NCI-H146 treated with DMSO at 0.1 percent for 48 hours (cell line): ENCODE data around the gene CLNK.
"Not testable (repeated sequence)": the region's sequence is repeated elsewhere in the genome, so short reads cannot be mapped to it uniquely, and the experiment has no call there.

ENCODE experiments used
- DNase-seq: peaks from one replicate; lab custom pipeline; 2025; ENCODE audit not compliant: unreplicated experiment; lab: John Stamatoyannopoulos, UW

The CLNK gene

DNA sequence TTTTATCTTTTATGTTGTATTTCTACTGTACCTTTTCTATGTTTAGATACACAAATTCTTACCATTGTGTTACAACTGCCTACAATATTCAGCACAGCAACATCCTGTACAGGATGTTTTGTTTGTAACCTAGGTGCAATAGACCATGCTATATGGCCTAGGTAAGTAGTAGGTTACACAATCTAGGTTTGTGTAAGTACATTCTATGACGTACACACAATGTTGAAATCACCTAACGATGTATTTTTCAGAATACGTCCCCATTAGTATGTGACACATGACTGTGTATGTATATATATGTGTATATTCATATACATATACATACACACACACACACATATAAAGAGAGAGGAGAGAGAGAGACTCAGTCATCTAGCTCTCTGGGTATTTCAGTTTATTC is 103.5 kb downstream of the CLNK start:
- DNase-seq: no peak

DNA sequence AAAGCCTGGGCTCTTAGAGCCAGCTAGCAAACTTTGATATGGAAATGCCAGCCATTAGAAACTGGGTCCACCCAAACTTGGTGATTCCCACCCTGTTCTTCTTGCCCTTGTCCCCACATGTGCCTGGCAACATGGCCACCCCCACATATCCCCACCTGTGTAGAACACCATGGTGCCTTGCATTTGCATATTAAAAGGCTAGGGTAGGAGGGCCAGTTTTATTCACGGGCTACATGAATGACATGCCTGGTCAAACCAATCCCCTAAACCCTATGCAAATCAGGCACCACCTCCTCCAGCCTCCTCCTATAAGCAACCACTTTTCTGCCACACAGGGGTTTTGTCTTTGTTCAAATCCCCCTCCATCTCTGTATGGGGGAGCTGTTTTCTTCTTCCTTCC is 104.9 kb downstream of the CLNK start:
- no peak for DNase-seq

DNA sequence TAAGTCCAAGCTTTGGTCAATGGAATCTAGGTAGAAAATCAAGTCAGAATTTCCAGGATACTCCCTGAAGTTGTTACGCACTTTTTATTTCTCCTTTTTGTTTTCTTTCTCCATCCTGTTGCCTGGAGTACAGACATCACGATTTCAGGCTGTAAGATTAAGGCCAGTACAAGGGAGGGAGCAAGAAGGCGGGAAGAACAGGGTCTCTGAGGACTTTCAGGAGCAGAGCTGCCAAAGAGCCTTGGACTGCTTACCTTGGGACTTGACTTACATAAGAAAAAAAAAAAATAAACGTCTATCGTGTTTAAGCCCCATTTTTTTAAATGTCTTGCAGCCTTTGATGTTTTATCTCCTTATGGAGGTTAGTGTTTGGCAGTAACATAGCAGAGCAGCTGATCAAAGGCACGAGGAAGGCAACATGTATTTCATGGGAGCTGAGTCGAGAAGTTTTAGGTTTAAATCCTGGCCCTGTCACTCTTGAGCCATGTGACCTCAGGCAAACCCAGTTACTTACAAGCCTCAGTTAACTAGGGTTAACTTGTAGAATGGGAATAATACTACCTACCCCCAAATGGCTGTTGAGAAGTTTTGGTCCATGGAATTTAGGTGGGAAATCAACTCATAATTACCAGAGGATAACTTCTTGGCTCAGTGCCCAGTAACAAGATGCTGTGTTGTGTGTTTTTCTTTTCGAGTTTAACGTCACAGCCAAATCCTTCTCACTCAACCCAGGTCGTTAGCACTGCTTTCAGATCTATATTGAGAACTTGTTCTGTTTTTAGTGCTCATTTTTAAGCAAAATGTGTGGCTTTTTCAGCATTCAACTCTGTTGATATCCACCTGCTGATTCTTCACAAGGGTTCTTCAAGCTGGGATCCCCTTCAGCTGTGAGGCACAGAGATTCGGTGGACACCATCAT is 106.8 kb downstream of the CLNK start:
- no peak for DNase-seq

DNA sequence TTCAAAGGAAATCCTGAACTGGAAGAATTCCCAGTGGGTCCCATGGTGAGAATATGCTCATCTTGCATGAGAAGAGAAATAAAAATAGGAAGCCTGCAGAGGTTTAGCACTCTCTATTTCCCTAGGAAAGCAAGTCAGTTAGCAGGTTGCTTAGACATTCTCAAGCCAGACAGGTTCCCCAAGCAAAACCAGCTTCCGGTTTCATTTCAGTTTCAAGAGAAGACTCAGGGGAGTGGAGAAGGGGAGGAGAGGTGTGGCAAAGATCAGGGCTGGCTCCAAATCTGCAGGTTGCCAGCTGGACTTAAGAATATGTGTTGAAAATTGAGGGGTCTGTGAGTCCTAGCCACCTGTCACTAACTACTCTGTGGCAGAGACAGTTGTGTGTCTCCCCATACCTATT is 107.5 kb downstream of the CLNK start:
- no peak for DNase-seq

DNA sequence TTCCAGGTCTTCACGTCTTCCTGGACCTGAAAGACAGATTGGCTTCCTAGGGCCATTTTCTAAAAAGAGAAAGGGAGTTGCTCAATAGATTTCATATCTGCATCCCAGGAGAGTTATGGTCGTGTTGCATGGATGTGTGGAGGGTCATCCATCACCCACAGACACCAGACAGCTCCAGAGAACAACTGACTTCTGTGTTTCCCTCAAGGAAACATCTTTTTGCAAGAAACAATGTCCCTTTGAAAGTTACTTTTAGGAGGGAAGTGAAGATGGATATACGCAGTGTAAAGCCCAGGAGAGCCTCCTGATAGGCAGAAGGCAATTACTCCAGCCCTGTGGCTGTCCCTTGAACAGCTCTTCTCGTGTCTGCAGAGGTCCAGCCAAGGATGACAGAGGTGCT is 108.3 kb downstream of the CLNK start:
- DNase-seq: no peak

DNA sequence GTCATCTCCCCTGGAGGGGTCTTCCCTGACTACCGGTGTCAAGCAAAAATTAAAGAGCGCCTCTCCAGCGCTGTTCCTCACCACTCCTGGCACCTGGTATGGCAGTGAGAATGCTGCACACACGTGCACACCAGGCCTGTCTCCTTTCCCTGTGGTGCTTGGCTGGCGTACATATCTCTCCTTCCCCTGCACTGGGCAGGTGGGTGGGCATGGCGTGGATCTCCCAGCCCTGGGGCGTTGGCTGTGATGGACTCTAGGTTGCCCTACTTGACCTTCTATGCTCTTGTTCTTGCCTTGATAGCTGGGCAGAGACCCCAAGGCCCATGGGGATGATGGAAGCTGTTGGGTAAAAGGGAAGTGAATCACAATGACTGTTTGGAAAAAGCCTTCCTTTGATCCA is 109.2 kb downstream of the CLNK start:
- DNase-seq: no peak

DNA sequence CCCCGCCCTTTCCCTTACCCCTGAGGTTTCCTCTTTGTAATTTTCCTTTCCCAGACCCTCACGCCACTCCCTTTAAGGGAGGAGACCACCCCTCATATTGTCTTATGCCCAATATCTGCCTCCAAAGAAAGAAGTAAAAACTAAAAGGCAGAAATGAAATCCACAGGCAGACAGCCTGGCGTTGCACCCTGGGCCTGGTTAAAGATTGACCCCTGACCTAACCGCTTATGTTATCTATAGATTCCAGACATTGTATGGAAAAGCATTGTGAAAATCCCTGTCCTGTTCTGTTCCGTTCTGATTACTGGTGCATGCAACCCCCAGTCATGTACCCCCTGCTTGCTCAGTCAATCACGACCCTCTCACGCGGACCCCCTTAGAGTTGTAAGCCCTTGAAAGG is 110.0 kb downstream of the CLNK start:
- DNase-seq: not testable (repeated sequence)

DNA sequence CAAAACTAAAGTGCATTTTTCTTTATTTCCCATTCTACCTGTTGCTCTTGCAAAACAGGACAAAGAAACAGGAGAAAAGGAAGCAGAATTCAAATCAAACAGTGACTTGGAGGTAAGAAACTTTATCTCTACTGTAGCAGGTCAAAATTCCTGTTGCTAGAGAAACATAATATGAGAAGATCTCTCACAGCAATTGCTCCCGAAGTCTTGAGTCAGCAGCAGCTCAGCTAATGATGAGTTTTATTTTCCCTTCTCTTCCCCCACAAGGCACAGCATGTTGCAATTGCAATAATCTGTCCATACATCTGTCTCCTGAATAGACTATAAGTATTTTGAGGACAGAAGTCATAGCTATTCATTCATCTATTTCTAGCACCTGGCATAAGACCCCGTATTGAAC is 112.7 kb downstream of the CLNK start:
- DNase-seq: no peak

DNA sequence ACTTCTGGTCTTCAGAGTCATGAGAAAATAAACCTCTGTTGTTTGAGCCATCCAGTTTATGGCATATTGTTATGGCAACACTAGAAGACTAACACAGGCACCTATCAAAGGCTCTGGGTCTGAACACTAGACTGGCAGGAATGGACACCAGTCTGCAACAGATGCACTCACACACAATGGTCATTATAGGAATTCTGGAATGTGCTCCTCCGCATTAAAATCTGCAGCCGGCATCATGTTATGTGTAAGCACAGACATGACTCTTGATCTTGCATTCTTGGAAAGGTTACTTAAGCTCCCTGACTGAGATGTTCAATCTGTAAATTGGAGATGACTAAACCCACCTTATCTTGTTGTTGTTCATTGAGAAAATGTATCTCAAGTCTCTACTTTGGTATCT is 115.1 kb downstream of the CLNK start:
- DNase-seq: no peak

DNA sequence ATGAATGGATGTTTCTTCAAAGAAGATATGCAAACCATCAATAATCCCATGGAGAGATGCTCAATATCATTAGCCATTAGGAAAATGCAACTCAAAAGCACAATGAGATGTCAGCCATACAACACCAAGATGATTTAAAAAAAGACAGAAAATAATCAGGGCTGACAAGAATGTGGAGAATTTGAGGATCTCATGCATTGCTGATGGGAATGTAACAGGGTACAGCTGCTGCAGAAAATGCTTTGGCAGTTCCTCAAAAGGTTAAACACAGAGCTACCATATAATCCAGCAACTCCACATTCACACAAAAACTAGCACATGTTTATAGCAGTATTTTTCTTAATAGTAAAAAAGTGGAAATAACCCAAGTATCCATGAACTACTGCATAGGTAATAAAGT is 116.8 kb downstream of the CLNK start:
- DNase-seq: no peak

DNA sequence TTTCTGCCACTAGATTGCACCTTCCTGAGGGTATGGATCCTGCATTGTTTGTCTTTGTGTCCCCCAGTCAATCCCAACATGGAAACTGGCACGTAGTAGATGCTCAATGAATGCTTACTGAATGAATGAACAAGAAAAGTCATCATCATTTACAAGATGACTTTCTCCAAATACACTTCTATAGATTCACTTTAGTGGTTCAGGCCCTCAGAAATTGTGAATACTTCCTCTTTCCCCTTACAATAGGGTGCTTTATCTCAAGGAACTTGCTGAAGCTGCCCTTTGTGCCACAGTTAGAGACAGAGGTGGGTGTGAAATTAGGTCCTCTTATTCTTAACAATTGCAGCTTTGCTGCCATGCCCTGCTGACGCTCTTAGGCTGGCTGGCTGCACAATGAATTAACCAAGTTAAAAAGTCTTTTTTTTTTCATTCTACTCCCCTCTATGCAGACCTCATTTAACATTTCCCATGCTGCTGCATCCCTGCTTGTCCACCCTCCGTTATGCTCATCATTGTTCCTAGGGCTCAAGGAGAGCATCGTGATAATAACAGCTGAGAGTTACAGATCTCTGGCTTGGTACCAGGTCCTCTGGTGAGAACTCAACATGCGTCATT is 119.3 kb downstream of the CLNK start:
- DNase-seq: no peak

DNA sequence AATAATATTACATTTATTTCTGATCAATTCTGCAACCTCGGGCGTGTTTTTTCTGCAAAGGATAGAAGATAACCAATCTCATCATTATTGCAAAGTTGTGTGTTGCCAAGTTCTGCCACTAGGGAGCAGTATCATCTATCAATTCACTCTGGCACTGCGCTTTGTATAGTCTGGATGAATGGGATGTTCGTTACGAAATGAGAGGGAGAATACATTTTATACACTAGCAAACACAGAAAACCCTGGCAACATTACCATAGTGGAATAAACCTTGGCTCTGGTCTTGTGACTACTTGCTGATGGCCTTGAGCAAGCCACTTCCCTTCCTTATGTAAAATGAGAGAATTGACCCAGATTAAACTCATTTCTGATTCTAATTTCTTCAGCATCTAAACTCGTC is 129.9 kb downstream of the CLNK start:
- DNase-seq: peak; percentile 61

DNA sequence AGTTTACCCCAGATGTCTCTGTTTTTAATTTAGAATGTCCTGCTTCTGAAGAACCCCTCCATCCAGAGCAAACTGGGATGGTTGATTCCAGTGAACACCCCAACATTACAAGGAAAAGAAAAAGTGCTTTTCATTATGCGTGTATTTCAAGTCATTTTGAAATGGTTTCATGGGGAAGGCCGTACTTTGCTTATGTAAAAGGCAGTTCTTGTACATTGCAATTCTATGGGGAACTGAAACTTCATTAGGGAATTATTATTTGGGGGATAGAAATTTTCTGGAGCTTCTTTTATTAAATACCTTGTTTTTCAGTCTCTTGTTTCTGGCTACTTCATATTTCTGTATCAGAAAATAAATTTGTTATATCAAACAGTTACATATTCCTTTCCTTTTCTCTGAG is 130.4 kb downstream of the CLNK start:
- DNase-seq: no peak

DNA sequence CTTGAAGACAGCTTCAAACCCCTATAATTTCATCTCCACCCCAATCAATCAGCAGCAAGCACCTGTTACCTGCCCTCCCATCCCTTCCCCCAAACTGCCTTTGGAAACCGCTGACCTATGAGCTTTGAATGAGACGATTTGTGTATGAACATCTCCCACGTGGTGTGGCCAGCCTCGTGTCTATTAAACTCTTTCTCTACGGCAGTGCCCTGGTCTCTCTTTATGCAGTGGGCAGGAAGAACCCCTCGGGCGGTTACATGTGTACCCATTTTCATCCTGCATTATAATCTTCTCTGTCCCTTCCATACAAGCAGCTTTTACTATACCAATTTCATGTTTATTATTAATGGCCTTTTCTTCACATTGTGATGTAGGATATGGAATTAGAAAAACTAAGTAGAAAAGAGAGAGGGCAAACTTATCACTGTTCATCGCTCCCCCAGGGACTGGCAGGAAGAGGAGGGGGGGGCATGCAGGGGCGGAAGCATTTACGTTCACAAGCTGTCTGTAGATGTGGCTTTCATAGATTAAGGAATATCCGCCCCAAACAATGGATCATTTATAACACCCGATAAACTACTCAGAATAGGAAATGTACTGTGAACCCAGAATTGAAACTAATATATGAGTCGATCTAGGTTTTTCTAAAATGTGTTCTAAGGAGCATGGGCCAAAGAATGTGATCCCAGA is 131.8 kb downstream of the CLNK start:
- no peak for DNase-seq

DNA sequence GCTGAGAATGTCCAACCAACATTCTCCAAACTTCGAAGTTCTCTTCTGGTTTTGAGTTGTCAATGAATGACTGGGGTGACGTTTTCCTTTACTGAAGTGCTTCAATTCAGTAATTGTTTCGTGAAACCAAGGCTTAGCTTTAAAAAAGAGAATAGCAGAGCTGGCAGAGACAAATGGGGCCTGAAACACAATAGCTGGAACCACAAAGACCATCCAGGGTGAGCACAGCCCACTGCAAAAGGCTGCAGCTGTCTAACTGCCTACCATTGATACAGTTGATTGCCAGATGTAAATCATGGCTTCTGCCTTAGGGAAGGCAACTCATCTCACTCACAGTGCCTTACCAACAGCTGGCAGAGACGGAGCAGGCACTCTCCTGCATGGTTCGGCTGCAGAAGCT is 148.7 kb downstream of the CLNK start:
- peak; percentile 51 for DNase-seq

DNA sequence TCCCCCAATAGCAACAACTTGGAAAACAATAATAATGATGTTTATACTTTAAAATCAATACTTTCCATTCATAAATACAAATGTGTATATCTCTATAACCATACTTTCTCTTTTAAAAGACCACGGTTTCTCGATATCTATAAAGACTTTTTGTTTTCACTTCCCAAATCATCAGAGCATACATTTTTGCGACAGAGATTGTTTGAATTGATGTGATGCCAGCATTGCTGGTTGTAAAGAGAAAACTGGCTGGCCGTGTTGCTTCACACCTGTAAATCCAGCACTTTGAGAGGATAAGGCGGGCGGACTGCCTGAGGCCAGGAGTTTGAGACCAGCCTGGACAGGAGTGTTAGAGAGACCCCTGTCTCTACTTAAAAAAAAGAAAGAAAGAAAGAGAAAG is 149.7 kb downstream of the CLNK start:
- DNase-seq: peak; percentile 13

DNA sequence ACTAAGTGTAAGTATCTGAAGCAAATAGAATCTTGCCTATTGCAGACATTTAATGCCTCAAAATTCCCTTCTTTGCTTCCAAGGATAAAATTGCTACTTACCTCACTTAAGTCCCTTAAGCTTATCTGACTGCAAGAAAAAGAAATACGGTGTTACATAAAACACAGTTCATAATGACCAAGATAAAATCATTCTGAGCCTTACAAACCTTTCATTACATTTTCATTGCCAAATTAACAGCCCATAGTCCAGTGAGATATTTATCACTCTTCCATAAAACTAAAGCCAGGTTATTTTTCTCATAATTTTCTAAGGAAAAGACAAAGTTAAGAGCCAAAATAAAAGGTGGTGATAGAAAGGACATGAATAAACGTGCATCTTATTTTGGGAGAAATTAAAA is 152.4 kb downstream of the CLNK start:
- no peak for DNase-seq

DNA sequence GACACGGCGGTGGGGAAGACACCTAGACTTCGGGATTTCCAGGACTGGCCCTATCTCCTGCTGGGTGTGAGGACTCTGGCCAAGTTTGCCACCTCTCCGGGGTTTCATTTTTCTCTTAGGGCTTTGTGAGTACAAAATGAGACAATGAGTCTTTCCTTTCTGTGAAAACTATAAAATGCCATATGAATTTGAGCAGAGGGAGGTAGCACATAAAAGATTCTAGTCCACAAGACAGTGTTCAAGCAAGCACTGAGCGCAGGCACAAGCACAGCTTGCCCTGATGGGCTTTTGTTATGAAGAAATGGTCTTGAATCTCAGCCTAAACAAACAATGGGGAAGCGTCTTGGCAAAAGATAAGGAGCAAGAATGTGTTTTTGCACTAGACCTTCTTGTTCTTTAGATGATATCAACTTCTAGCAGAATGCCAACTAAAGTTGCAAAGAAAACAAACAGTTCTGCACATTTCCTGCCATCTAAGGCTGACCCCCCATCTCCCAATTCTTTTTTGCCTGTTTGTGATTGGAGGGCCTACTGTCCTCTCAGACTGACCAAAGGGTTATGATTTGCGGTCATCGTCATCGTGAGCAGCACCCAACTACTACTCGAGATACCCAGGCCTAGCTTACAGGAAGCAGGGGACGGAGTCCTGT is 154.3 kb downstream of the CLNK start:
- DNase-seq: no peak

DNA sequence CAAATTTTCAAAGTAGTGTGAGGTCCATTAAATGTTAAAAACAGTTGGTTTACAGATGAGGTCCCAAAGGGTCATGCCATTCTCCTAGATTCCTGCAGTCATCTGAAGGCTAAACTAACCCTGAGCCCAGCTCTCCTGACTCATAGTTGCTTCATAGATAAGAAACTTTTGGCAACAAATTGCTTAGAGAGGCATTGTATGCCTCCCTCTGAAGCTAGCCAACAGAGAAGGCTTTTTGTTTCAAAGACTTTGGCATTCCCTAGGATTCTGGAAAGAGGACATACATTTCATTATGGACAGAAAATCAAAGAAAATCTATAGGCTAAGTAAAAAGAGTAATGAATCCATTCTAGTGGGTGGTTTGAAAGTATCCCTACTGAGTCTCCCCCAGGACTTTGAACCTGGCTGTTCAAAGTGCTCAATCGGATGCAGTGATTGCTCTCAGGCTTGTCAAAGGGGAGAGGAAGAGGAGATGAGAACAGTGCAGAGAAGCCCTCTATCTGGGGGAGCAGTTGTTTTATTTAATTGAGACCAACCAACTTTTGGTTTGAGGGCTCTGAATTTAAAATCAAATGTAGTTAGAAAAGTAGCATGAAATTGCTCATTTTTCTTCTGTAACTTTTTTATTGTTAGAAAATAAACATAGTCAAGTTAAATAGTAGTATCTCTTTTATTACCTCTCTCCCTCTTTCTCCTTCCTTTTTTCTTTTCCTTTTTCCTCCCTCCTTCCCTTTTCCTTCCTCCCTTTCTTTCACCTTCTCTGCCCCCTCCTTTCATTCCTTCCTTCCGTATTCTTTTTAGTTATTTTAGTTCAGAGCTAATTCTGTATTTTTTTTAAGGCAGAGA is 155.1 kb downstream of the CLNK start:
- no peak for DNase-seq

DNA sequence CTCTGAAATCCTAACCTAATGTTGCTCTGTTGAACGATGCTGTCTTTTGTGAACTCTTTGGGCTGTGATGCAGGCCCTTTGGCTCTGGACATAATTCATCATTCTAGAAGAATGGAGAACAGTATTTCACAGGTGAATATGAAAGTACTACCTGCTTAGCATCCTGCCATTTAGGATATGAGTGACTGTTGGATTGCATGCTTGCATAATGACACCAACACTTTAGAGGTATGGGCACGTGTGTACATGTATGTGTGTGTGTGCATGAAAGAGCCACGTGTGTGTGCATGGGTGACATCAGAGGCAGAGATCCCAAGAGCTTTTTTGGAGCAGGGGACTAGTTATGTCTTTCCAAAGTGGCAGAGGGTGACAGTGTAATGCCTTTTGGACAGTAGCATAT is 157.1 kb downstream of the CLNK start:
- no peak for DNase-seq
